HepG2 (cell line): ENCODE measurements around the gene MESD. TPM values are rescaled to one million over a fixed set of nuclear protein-coding genes. Genes with fewer than 3 reads are reported as not detected.

Experiments used
- ATF1 ChIP-seq: IDR thresholded peaks from 2 replicates; pipeline ENCODE4 v1.6.1; 2016; ENCODE audit warnings: mild to moderate bottlenecking, control low read depth
- CBX5 ChIP-seq: sonication (generic); formaldehyde crosslinking; IDR thresholded peaks from 2 replicates; pipeline ENCODE4 v1.4.0; 2020; ENCODE audit warnings: missing genetic modification reagents, borderline replicate concordance
- HMGXB3 ChIP-seq: sonication (generic); formaldehyde crosslinking; IDR thresholded peaks from 2 replicates; pipeline ENCODE4 v1.4.0; 2020; ENCODE audit warnings: missing genetic modification reagents, borderline replicate concordance
- HNF1B ChIP-seq: sonication (generic); formaldehyde crosslinking; IDR thresholded peaks from 2 replicates; pipeline ENCODE4 v1.5.1; 2020; ENCODE audit warnings: mild to moderate bottlenecking, moderate library complexity, missing genetic modification reagents
- HOXA3 ChIP-seq: sonication (generic); formaldehyde crosslinking; IDR thresholded peaks from 2 replicates; pipeline ENCODE4 v1.5.0; 2020; ENCODE audit warnings: missing genetic modification reagents
- IRF2 ChIP-seq: IDR thresholded peaks from 2 replicates; pipeline ENCODE4 v1.6.1; 2018; ENCODE audit warnings: missing genetic modification reagents, missing compliant biosample characterization
- MAX ChIP-seq: IDR thresholded peaks from 2 replicates; pipeline ENCODE4 v1.6.1; 2012; ENCODE audit warnings: inconsistent platforms
- MYPOP ChIP-seq: sonication (generic); formaldehyde crosslinking; IDR thresholded peaks from 2 replicates; pipeline ENCODE4 v1.8.1; 2023; ENCODE audit warnings: mild to moderate bottlenecking, moderate library complexity, missing genetic modification reagents
- NAIF1 ChIP-seq: sonication (generic); formaldehyde crosslinking; IDR thresholded peaks from 2 replicates; pipeline ENCODE4 v1.5.0; 2020; ENCODE audit warnings: mild to moderate bottlenecking, missing genetic modification reagents, borderline replicate concordance
- NCOA2 ChIP-seq: sonication (generic); formaldehyde crosslinking; IDR thresholded peaks from 2 replicates; pipeline ENCODE4 v1.8.0; 2022; ENCODE audit warnings: inconsistent platforms
- POGK ChIP-seq: sonication (generic); formaldehyde crosslinking; conservative IDR thresholded peaks from 2 replicates; pipeline ENCODE4 v1.8.0; 2022; ENCODE audit warnings: mild to moderate bottlenecking, moderate library complexity, missing genetic modification reagents
- SP1 ChIP-seq, 2 experiments: fragments of 450-650 bp in 1 of 2; sonication (generic) in 1 of 2; formaldehyde crosslinking in 1 of 2; IDR thresholded peaks; 2 replicates each; pipeline versions ENCODE4 v1.4.0 to v1.6.1; 2016 to 2020; ENCODE audit warnings: missing genetic modification reagents in 1 of 2
- TAF1 ChIP-seq: sonication (generic); formaldehyde crosslinking; IDR thresholded peaks from 2 replicates; pipeline ENCODE4 v1.4.0; 2020; ENCODE audit warnings: missing genetic modification reagents
- ZFP36 ChIP-seq: fragments of 150-350 bp; IDR thresholded peaks from 2 replicates; pipeline ENCODE4 v1.6.1; 2018; ENCODE audit warnings: borderline replicate concordance, low read length, low read depth; ENCODE audit not compliant: partially characterized antibody
- ZMYM4 ChIP-seq: sonication (generic); formaldehyde crosslinking; IDR thresholded peaks from 2 replicates; pipeline ENCODE4 v1.8.1; 2023; ENCODE audit warnings: mild to moderate bottlenecking, missing genetic modification reagents
- ZNF563 ChIP-seq: sonication (generic); formaldehyde crosslinking; IDR thresholded peaks from 2 replicates; pipeline ENCODE4 v1.8.0; 2022; ENCODE audit warnings: mild to moderate bottlenecking, moderate library complexity, missing genetic modification reagents
- ZNF670 ChIP-seq: sonication (generic); formaldehyde crosslinking; IDR thresholded peaks from 2 replicates; pipeline ENCODE4 v1.8.0; 2022; ENCODE audit warnings: mild to moderate bottlenecking, missing genetic modification reagents, borderline replicate concordance
- ZNF749 ChIP-seq: sonication (generic); formaldehyde crosslinking; IDR thresholded peaks from 2 replicates; pipeline ENCODE4 v1.8.0; 2022; ENCODE audit warnings: mild to moderate bottlenecking, missing genetic modification reagents, moderate library complexity, borderline replicate concordance
- polyA plus RNA-seq, 8 experiments: library from polyadenylated mRNA; depleted of rRNA in 3 of 8; stranded (reverse) in 7 of 8; unstranded in 1 of 8; fragments of >200 nt; fragmentation: Illumina TruSeq in 4 of 8; extraction: Trizol in 4 of 8; gene quantifications; 2 replicates each; pipeline versions ENCODE4 v1.2.1 to v1.2.3, GENCODE V29; 2011 to 2016; ENCODE audit warnings: low read depth in 4 of 8, missing spikeins in 1 of 8, mixed read lengths in 1 of 8; ENCODE audit not compliant: insufficient read depth in 1 of 8
- total RNA-seq, 5 experiments: library from RNA; depleted of rRNA; stranded (reverse); fragments of >200 nt; fragmentation: Illumina TruSeq; extraction: Trizol; gene quantifications; 2 replicates each; pipeline ENCODE4 v1.2.3, GENCODE V29; 2016; ENCODE audit warnings: low read depth in 1 of 5

Gene MESD
- total and polyA plus RNA-seq, 2 of the 13 experiments (the other 11 are each of a cell fraction or from before 2014, with no cell fraction given), result 18.0 to 46.2 TPM

GRCh38 chr15:81000624-81001151 lies 11.1 kb upstream of the MESD start, which contains the start of gene TLNRD1 (continued):
- TF ChIP-seq ZNF749 (CRISPR knock-in tag) (0 out of 2 replicates have a peak, but pooled peaks have one; percentile 23), HNF1B (0 out of 2 replicates have a peak, but pooled peaks have one; percentile 21), ZFP36 (no peak), ZNF670 (CRISPR knock-in tag) (peak; percentile 49; the same call in 1 of the 2 replicates), SP1 (IDR thresholded peaks at IDR 0.05) (no peak), SP1 (CRISPR knock-in tag; IDR thresholded peaks at IDR 0.05) (0 out of 2 replicates have a peak, but pooled peaks have one; percentile 26), CBX5 (peak; percentile 53; the same call in 1 of the 2 replicates), HOXA3 (CRISPR knock-in tag) (peak; percentile 55; the same call in 1 of the 2 replicates), ZNF563 (CRISPR knock-in tag) (peak; percentile 69), TAF1 (CRISPR knock-in tag) (peak; percentile 80), ZMYM4 (CRISPR knock-in tag) (peak; percentile 58; the same call in 1 of the 2 replicates), MAX (peak; percentile 34), ATF1 (CRISPR knock-in tag) (no peak), POGK (peak; percentile 81), IRF2 (CRISPR knock-in tag) (0 out of 2 replicates have a peak, but pooled peaks have one; percentile 58), HMGXB3 (CRISPR knock-in tag) (no peak), MYPOP (CRISPR knock-in tag) (0 out of 2 replicates have a peak, but pooled peaks have one; percentile 44), NAIF1 (CRISPR knock-in tag) (peak; percentile 72; the same call in 1 of the 2 replicates), NCOA2 (CRISPR knock-in tag) (no peak)
